WI38 (cell line): ENCODE data around the gene BIN1.
"Not testable (repeated sequence)": the region's sequence is repeated elsewhere in the genome, so short reads cannot be mapped to it uniquely, and the experiment has no call there.

Experiments used
- H3K4me3 ChIP-seq: 2 replicates; pipeline ENCODE4 v1.5.1; 2011; ENCODE audit warnings: low read depth, mild to moderate bottlenecking, control low read depth, low read length
- CTCF ChIP-seq: IDR thresholded peaks from 2 replicates; pipeline ENCODE4 v1.5.1; 2012; ENCODE audit warnings: low read depth, mild to moderate bottlenecking, control low read depth, low read length

The BIN1 gene

GRCh38 chr2:127121776-127122176 is 14.8 kb upstream of the BIN1 start:
- no peak for TF ChIP-seq CTCF
- no peak overlapping the region for H3K4me3 ChIP-seq

- no peak overlapping the region for H3K4me3 ChIP-seq
- TF ChIP-seq CTCF = no peak
Observed at GRCh38 chr2:127121353-127121752, 14.4 kb upstream of the BIN1 start.

- not testable (repeated sequence) for H3K4me3 ChIP-seq
Observed at GRCh38 chr2:127120408-127120807, 13.5 kb upstream of the BIN1 start.

GRCh38 chr2:127118467-127118866 is 11.5 kb upstream of the BIN1 start:
- no peak for TF ChIP-seq CTCF
- H3K4me3 ChIP-seq = no peak overlapping the region

- no peak overlapping the region for H3K4me3 ChIP-seq
- no peak for TF ChIP-seq CTCF
Observed at GRCh38 chr2:127118038-127118437, 11.1 kb upstream of the BIN1 start.

- no peak overlapping the region for H3K4me3 ChIP-seq
- TF ChIP-seq CTCF = no peak
Observed at GRCh38 chr2:127117603-127118002, 10.6 kb upstream of the BIN1 start.

GRCh38 chr2:127115471-127116199 is 8.7 kb upstream of the BIN1 start:
- H3K4me3 ChIP-seq = no peak overlapping the region
- TF ChIP-seq CTCF = no peak

- no peak overlapping the region for H3K4me3 ChIP-seq
- TF ChIP-seq CTCF = no peak
Observed at GRCh38 chr2:127110985-127111384, 4.0 kb upstream of the BIN1 start.
